DND-41 (cell line): ENCODE results near the gene CYP27A1.

Source experiments
- ATAC-seq: fragments of 200-7000 bp; cut with Tn5 transposase; 3 replicates; pipeline ENCODE4 v1.9.1; 2021; ENCODE audit warnings: low read depth; ENCODE audit not compliant: insufficient read depth
- DNase-seq: peaks from one replicate; pipeline ENCODE4 v3.0.0-alpha.2; 2020
- H2AFZ ChIP-seq: 2 replicates; pipeline ENCODE4 v1.6.0; 2012; ENCODE audit warnings: low read depth, low read length
- H3K27ac ChIP-seq: 2 replicates; pipeline ENCODE4 v1.5.1; 2012; ENCODE audit warnings: low read length, inconsistent platforms
- H3K27me3 ChIP-seq: fragments of 200-600 bp; sonication (generic); 2 replicates; pipeline ENCODE4 v1.6.0; 2012; ENCODE audit warnings: low read length, mild to moderate bottlenecking, inconsistent platforms; ENCODE audit not compliant: insufficient read depth, poor library complexity
- H3K36me3 ChIP-seq: 2 replicates; pipeline ENCODE4 v1.5.1; 2012; ENCODE audit warnings: low read length, inconsistent platforms; ENCODE audit not compliant: insufficient read depth
- H3K4me1 ChIP-seq: 2 replicates; pipeline ENCODE4 v1.5.1; 2012; ENCODE audit warnings: mild to moderate bottlenecking, low read length; ENCODE audit not compliant: insufficient read depth
- H3K4me2 ChIP-seq: 2 replicates; pipeline ENCODE4 v1.6.0; 2012; ENCODE audit warnings: mild to moderate bottlenecking, moderate library complexity, low read length, inconsistent platforms; ENCODE audit not compliant: insufficient read depth
- H3K4me3 ChIP-seq, 2 experiments: fragments of 200-600 bp in 1 of 2; shearing (Covaris generic) in 1 of 2; 2 replicates each; pipeline ENCODE4 v1.5.1; 2012 to 2016; ENCODE audit warnings: inconsistent platforms in 2 of 2, low read length in 2 of 2, mild to moderate bottlenecking in 2 of 2, low read depth in 1 of 2, moderate library complexity in 1 of 2
- H3K79me2 ChIP-seq: 2 replicates; pipeline ENCODE4 v1.6.0; 2012; ENCODE audit warnings: low read length, inconsistent platforms; ENCODE audit not compliant: insufficient read depth
- H3K9ac ChIP-seq: 2 replicates; pipeline ENCODE4 v1.6.0; 2012; ENCODE audit warnings: low read depth, mild to moderate bottlenecking, inconsistent platforms, low read length, moderate library complexity
- H3K9me3 ChIP-seq: 2 replicates; pipeline ENCODE4 v1.5.1; 2012; ENCODE audit warnings: low read length, moderate library complexity, mild to moderate bottlenecking, inconsistent platforms; ENCODE audit not compliant: insufficient read depth, severe bottlenecking
- H4K20me1 ChIP-seq: 2 replicates; pipeline ENCODE4 v1.6.0; 2012; ENCODE audit warnings: low read length; ENCODE audit not compliant: insufficient read depth
- CTCF ChIP-seq: IDR thresholded peaks from 2 replicates; pipeline ENCODE4 v1.5.1; 2012; ENCODE audit warnings: borderline replicate concordance, low read length, moderate library complexity, mild to moderate bottlenecking; ENCODE audit not compliant: poor library complexity, severe bottlenecking; ENCODE audit errors: extremely low read depth
- EZH2 ChIP-seq: IDR thresholded peaks from 3 replicates; pipeline ENCODE4 v1.6.1; 2012; ENCODE audit warnings: borderline replicate concordance, low read depth, mild to moderate bottlenecking, moderate library complexity, low read length, inconsistent platforms; ENCODE audit not compliant: severe bottlenecking

CYP27A1 gene

GRCh38 chr2:218796691-218797090 is 14.7 kb downstream of the CYP27A1 start:
- Histone ChIP-seq H3K4me2 (no peak overlapping the region), H3K27me3 (peaks cover 15% of the 10 kb centered on the region), H2AFZ (no peak overlapping the region), H4K20me1 (no peaks in the 10 kb centered on the region), H3K4me1 (no peaks in the 10 kb centered on the region), H3K36me3 (no peaks in the 10 kb centered on the region), H3K9ac (no peak overlapping the region), H3K79me2 (no peaks in the 10 kb centered on the region), H3K4me3 (no peak overlapping the region), H3K9me3 (no peaks in the 10 kb centered on the region), H3K27ac (no peak overlapping the region)
- DNase-seq (no peak), ATAC-seq (no peak)
- TF ChIP-seq CTCF (no peak), EZH2 (no peak)

- Histone ChIP-seq H3K4me2 (no peak overlapping the region), H3K4me1 (no peaks in the 10 kb centered on the region), H3K9me3 (no peaks in the 10 kb centered on the region), H3K27me3 (peaks cover 15% of the 10 kb centered on the region), H4K20me1 (no peaks in the 10 kb centered on the region), H3K36me3 (no peaks in the 10 kb centered on the region), H2AFZ (no peak overlapping the region), H3K27ac (no peak overlapping the region), H3K9ac (no peak overlapping the region), H3K4me3 (no peak overlapping the region), H3K79me2 (no peaks in the 10 kb centered on the region)
- no peak for ATAC-seq
- no peak for TF ChIP-seq EZH2
- no peak for TF ChIP-seq CTCF
- no peak for DNase-seq
Measured at GRCh38 chr2:218798767-218799504, 17.0 kb downstream of the CYP27A1 start.

- DNase-seq, result no peak
- Histone ChIP-seq H3K9me3 (no peaks in the 10 kb centered on the region), H3K4me3 (no peak overlapping the region), H2AFZ (no peak overlapping the region), H4K20me1 (no peaks in the 10 kb centered on the region), H3K36me3 (no peaks in the 10 kb centered on the region), H3K4me1 (no peaks in the 10 kb centered on the region), H3K79me2 (no peaks in the 10 kb centered on the region), H3K27ac (no peak overlapping the region), H3K4me2 (no peak overlapping the region), H3K27me3 (peaks cover 15% of the 10 kb centered on the region), H3K9ac (no peak overlapping the region)
- no peak for ATAC-seq
- TF ChIP-seq EZH2, result no peak
- TF ChIP-seq CTCF, result no peak
Measured at GRCh38 chr2:218799990-218800389, 18.0 kb downstream of the CYP27A1 start.
